DMS79 (cell line): Measurements from ENCODE around the gene FBXL5.

Source experiments
- DNase-seq: peaks from one replicate; lab custom pipeline; 2025; lab: John Stamatoyannopoulos, UW

The FBXL5 gene, protein sequence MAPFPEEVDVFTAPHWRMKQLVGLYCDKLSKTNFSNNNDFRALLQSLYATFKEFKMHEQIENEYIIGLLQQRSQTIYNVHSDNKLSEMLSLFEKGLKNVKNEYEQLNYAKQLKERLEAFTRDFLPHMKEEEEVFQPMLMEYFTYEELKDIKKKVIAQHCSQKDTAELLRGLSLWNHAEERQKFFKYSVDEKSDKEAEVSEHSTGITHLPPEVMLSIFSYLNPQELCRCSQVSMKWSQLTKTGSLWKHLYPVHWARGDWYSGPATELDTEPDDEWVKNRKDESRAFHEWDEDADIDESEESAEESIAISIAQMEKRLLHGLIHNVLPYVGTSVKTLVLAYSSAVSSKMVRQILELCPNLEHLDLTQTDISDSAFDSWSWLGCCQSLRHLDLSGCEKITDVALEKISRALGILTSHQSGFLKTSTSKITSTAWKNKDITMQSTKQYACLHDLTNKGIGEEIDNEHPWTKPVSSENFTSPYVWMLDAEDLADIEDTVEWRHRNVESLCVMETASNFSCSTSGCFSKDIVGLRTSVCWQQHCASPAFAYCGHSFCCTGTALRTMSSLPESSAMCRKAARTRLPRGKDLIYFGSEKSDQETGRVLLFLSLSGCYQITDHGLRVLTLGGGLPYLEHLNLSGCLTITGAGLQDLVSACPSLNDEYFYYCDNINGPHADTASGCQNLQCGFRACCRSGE

DNA sequence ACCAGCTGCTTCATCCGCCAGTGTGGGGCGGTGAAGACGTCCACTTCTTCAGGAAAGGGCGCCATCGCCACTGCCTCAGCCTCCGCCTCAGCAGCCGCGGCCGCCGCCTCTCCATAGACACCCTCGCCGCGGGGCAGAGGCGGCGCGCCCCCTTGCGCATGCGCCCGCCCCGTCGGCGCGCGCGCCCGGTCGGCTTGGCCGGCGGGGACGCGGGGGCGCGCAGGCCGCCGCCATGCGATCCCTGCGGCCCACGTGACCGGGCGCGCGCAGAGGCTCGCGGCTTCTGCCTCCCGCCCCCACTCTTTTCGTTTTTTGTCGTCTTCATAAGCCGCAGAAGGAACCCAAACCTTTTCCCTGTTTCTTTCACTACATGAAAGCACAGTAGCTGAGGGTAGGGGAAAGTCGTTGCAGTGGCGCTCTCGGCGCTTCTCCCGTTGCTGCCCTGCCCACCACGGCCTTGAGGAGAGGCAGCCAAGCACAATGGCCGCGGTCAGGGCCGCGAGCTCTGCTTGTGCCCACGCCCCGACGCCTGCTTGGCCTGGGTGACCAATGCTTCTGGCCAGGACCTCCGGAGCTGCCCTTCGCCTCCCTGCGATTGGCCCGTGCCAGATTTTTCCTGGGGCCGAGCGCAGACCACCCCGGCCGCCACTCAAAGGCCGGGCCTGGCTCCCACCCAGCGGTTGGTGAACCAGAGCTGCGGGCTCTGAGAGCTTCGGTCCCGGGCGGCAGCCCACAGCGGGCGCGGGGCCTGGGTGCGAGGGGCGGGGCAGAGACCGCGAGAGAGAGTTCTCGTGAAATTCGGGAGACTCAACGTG lies at the start of gene FBXL5:
FBXL5 (minus strand) TSS at position 135 of the 815 bp plus-strand sequence; CDS start at position 65, 70 bp downstream.
- DNase-seq: peak; percentile 32

- DNase-seq: no peak
Measured at GRCh38 chr4:15704129-15704528, 49.0 kb upstream of the FBXL5 start.

DNA sequence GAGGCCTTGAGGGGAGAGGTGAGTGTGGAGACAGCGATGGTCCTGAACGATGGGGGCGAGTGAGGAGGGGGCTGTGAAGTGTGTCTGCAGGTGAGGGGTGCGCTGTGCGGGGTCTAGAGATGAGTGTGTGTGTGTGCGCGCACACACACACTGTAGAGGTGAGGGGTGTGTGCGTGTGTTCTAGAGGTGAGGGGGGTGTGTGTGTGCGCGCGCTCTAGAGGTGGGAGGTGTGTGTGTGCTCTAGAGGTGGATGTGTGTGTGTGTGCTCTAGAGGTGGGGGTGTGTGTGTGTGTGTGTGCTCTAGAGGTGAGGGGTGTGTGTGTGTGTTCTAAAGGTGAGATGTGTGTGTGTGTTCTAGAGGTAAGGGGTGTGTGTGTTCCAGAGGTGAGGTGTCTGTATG lies 48.3 kb upstream of the FBXL5 start:
- no peak for DNase-seq

- no peak for DNase-seq
Measured at GRCh38 chr4:15702941-15703403, 47.8 kb upstream of the FBXL5 start, which contains the start of gene BST1. TSS of gene BST1 (plus strand) at chr4:15703065. CDS start at chr4:15703145, 80 bp downstream.

DNA sequence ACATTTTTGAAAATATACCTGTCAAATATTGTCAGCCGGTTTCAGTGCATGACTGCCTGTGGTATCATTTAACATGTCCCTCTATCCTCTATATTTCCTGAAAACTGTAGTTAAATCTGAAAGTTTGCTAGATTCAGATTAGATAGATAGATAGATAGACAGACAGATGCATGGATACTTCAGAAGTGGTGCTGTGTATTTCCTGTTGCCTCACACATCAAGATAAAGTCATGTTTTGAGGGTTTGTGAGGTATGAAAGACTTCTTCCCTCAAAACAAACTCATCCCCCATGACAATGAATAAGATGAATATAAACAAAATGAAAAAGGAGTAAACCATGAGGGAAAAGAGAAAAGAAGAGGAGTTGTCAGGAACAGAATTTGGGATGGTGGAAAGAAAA lies 41.7 kb upstream of the FBXL5 start:
- DNase-seq: no peak

- DNase-seq: no peak
Measured at GRCh38 chr4:15695729-15696128, 40.6 kb upstream of the FBXL5 start.

DNA sequence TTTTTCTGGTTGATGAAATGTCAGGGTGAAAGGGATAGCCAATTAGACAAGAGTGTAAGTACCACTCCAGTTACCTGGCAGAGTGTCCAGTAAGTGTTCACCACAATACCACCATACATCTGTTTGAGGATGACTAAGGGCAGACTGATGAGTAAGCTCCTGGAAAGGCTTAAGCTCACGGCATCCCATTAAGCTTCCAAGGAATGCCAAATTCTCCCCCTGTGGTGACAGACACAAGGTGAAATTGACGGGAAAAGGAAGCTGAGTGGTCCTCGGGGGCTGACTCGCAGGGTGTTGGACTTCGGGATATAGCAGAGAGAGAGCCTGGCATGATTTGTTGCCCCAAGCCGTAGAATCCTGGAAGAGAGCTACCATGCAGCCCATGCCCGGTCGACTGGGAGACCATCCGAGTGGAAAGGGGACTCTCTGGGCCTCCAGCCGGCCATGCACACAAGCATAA lies 40.1 kb upstream of the FBXL5 start:
- peak; percentile 78 for DNase-seq

GRCh38 chr4:15694431-15694830 lies 39.3 kb upstream of the FBXL5 start:
- peak; percentile 10 for DNase-seq

DNA sequence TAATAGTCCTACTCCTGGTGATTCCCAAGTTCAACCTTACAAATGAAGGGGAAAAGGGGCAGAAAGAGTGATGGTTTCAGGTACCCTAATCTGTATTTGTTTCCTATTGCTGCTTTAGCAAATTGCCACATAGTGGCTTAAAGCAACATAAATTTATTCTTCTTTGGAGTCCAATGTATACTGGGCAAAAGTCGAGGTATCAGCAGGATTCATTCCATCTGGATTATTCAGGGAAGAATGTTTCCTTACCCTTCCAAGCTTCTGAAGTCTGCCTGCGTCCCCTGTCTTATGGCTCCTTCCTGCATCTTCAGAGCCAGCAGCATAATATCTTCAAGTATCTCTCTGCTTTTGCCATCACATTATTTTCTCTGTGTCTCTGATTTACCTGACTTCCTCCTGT lies 37.4 kb upstream of the FBXL5 start:
- DNase-seq: no peak

GRCh38 chr4:15691346-15692135 lies 36.4 kb upstream of the FBXL5 start:
- no peak for DNase-seq

- no peak for DNase-seq
Measured at GRCh38 chr4:15690020-15690809, 35.1 kb upstream of the FBXL5 start.

DNA sequence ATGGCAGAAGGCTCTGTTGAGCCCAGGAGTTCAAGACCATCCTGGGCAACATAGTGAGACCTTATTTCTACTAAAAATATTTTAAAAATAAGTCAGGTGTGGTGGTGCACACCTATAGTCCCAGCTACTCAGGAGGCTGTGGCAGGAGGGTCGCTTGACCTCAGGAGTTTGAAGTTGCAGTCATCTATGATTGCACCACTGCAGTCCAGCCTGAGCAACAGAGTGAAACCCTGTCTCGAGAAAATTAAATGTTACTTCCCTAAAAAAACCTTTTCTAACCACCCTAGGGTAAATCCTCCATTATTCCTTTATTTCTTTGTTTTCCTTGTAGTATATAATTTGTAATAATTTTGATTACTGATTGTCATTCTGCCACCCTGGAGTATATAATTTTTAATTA lies 34.4 kb upstream of the FBXL5 start:
- DNase-seq: no peak

GRCh38 chr4:15688051-15688450 lies 32.9 kb upstream of the FBXL5 start:
- no peak for DNase-seq

- no peak for DNase-seq
Measured at GRCh38 chr4:15684498-15684897, 29.3 kb upstream of the FBXL5 start.

GRCh38 chr4:15683143-15683495 lies 28.0 kb upstream of the FBXL5 start:
- no peak for DNase-seq

DNA sequence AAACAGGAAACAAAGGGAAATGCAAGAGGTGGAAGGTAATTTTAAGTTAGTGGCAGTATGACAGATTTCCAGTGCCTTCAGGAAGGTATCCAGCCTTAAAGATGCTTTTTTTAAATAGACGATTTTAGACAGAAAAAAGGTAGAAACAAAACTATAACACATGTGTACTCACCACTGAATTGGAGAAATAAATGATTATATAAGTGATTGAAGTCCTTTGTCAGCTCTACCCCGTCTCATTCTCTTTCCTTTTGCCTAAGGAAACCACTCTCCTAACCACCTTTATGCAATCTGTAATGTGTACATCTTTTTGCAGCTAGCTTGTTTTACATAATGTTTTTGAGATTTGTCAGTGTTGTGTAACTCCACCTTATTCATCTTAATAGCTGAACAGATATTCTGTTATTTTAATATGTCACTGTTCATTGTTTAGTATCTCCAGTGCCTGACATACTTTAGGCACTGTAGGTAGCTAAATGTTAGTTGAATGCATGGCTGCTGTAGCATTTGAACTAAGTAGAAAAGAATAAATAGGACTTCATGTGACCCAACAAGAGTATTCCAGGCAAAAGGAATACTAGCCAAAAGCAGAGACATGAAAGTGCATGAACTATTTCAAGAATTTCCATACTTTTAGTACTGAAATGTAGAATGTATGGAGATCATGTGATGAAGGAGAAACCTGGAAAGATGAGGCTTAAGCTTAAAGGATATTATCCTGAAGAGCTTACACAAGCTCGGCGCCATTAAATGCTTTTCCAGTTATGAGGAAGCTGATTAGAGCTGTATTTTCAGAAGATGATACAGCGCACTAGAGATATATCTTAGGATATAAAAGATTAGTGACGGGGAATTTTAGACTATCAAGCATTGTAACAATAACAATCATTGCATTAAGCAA lies 27.3 kb upstream of the FBXL5 start:
- DNase-seq: no peak

DNA sequence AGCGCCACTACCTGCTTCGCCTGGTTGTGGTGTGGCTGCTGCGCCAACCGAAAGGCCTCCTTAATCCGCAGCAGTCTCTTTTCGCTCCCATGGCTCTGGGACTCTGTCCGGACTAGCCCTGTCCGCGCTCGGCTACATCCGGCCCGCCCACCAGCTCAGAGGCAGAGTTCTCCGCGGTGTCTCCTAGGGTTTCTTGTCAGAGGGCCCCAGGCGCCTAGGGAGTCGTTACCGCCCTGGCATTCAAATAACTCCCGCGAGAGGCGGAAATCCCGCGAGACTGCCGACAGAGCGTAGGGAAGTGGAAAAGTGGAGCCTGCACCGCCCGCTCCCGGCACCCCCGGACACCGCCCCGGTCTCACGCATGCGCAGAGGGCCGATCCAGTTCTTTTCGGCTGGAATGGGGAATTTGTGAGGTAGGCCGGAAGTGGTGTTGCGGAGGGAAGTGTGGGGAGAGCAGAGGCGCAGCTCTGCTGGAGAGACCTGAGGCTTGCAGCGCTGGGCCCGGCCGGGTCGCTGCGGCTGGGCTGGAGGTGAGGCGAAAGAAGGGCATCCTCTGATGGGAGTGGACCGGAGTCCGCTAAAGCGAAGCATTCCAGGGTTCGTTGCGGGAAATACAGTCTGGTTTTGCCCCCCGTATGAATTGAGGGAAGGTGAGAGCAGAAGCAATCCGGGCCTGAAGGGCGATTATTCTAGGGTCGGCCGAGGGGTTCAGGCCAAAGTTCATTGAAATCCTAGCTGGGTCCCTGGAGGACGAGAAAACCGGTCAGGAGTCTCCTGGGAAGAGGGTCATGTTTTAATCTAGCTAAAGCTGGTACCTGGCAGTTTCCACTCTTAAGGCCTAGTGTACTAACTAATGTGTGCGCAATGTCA lies 26.4 kb upstream of the FBXL5 start, which contains the start of gene FAM200B:
FAM200B (plus strand) TSS at position 456 of the 870 bp plus-strand sequence. CDS start 5,151 bp downstream, outside the sequence.
- DNase-seq: peak; percentile 86

- DNase-seq: no peak
Measured at GRCh38 chr4:15681067-15681371, 25.9 kb upstream of the FBXL5 start.
